ENCODE data around the gene CLEC2D. TPM values are rescaled to one million over a fixed set of nuclear protein-coding genes. Genes with fewer than 3 reads are reported as not detected.

The CLEC2D gene
- total and polyA plus RNA-seq, 10 of the 15 experiments (the other 5 are each of a cell fraction or from before 2014, with no cell fraction given): 4.6 to 29.8 (median 16.0) TPM

DNA sequence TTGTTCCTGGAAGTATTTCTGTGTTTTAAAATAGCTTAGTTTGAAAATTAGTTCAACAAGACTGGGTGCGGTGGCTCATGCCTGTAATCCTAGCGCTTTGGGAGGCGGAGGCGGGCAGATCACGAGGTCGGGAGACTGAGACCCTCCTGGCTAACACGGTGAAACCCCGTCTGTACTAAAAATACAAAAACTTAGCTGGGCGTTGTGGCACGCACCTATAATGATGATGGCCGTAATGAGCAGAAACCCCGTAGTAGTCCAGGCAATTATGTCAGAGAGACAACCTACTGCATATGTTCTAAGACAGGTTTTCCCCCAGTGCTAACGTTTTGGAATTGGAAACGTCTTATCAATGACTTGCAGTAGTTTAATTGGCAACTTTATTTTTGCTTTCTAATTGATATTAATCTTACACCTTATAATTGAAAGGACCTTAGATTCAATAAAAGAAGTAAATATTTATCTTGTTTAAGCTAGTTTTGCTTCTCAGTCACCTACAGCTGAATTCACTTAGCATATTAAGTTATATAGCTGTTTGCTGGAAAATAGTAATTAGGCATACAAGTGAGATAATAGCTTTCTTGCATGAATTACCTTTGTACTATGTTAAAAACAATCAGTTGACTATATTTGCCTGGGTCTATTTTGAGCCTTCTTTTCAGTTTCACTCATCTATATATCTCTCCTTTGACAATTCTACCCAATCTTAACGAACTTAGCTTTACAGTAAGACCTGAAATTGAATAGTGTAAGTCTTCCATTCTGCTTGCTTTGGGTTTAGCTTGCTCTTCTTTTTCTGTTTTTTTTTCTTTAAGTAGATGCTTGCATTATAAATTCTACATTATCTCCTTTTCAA is 47.8 kb downstream of the CLEC2D start:
- ATAC-seq (peak; percentile 67), FAIRE-seq (peak; percentile 76), DNase-seq (ENCODE audit: low read depth, low spot score) (no peak)
- intact Hi-C loops (cut with micrococcal nuclease; ENCODE audit: unreplicated experiment) (loop anchor here (10.0 kb wide), 1 partner anchor 352 kb away; no protein-coding TSS in a partner anchor), in situ Hi-C loops (cut with MboI) (no loop called here)
- H3K4me2 ChIP-seq (ENCODE audit: control insufficient read depth, insufficient read depth): peak overlapping the region; percentile 3
- H3K27ac ChIP-seq (ENCODE audit: control insufficient read depth, insufficient read depth): peak overlapping the region; percentile 29; the same call in 1 of the 2 replicates
- H3K9me3 ChIP-seq (replicated peaks; ENCODE audit: control insufficient read depth, insufficient read depth, low read length): no peaks in the 10 kb centered on the region
- POLR2A ChIA-PET: interaction anchor here (0.6 to 1.5 kb wide), 4 partner anchors 26 to 117 kb away, joined by 3 read pairs; no protein-coding TSS in a partner anchor
- no peak overlapping the region for H3K9ac ChIP-seq (ENCODE audit: control insufficient read depth, insufficient read depth, low read length)
- peaks cover 46% of the 10 kb centered on the region for H3K79me2 ChIP-seq (ENCODE audit: control insufficient read depth, insufficient read depth, low read length)
- no peaks in the 10 kb centered on the region for H3K27me3 ChIP-seq (replicated peaks in 1 of 2; ENCODE audit: control insufficient read depth in 2 of 2, insufficient read depth in 2 of 2, low read length in 1 of 2)
- H2AFZ ChIP-seq (ENCODE audit: control insufficient read depth, low read depth, low read length): no peak overlapping the region
- 36% methylated on average over 15 of the region's 15 CpGs for WGBS (ENCODE audit: insufficient coverage, insufficient replicate concordance, low lambda C conversion rate, missing lambda C conversion rate)
- BruUV-seq (replicated peaks): no TSS peak
- no peaks in the 10 kb centered on the region for H4K20me1 ChIP-seq (ENCODE audit: control insufficient read depth, insufficient read depth)
- peaks cover 80% of the 10 kb centered on the region for H3K4me1 ChIP-seq (ENCODE audit: control insufficient read depth, insufficient read depth, low read length)
- CTCF ChIA-PET: interaction anchor here (0.8 to 2.1 kb wide), 11 partner anchors 8 to 98 kb away, joined by 3 to 18 read pairs (median 3); partner anchors contain the start of gene CLEC2D
- RAD21 ChIA-PET (ENCODE audit: unreplicated experiment): interaction anchor here (0.6 to 2.9 kb wide), 10 partner anchors 9 to 447 kb away, joined by 3 to 18 read pairs (median 4); partner anchors contain the start of genes CD69 and CLEC2D
- H3K36me3 ChIP-seq (ENCODE audit: control insufficient read depth in 2 of 2, insufficient read depth in 2 of 2, low read length in 1 of 2): peaks cover 0 to 7% of the 10 kb centered on the region in 2 experiments; a peak in 2 of 4 replicates
- H3K4me3 ChIP-seq: no peak overlapping the region
- SMC1A ChIA-PET (ENCODE audit: uncharacterized antibody, unreplicated experiment): interaction anchor here (0.6 to 1.7 kb wide), 14 partner anchors 8 to 659 kb away, joined by 3 to 11 read pairs (median 4); partner anchors contain the start of gene CLEC2D
- TF ChIP-seq ESRRA (IDR thresholded peaks at IDR 0.05; ENCODE audit: low read length) (no peak), NFYA (IDR thresholded peaks at IDR 0.05; ENCODE audit: borderline replicate concordance, low read depth, low read length) (no peak), TAF1 (IDR thresholded peaks at IDR 0.05; ENCODE audit: borderline replicate concordance, low read depth, low read length) (no peak), DPF2 (IDR thresholded peaks at IDR 0.05) (0 out of 2 replicates have a peak, but pooled peaks have one; percentile 43), YY1 (IDR thresholded peaks at IDR 0.05; ENCODE audit: low read depth, low read length) (no peak), RB1 (IDR thresholded peaks at IDR 0.05; ENCODE audit: borderline replicate concordance) (no peak), MEF2B (IDR thresholded peaks at IDR 0.05; ENCODE audit: partially characterized antibody, poor library complexity, severe bottlenecking) (peak; percentile 91), BCL3 (IDR thresholded peaks at IDR 0.05; ENCODE audit: borderline replicate concordance, insufficient read depth, low read depth, low read length, poor library complexity, severe bottlenecking) (peak; percentile 4), JUND (IDR thresholded peaks at IDR 0.05; ENCODE audit: low read depth, low read length) (no peak), NR2C1 (IDR thresholded peaks at IDR 0.05) (no peak), CTCF (IDR thresholded peaks at IDR 0.05 in 2 of 3, conservative IDR thresholded peaks at IDR 0.05 in 1 of 3; ENCODE audit: control insufficient read depth in 2 of 3, extremely low read depth in 1 of 3, insufficient read depth in 1 of 3, low read depth in 3 of 3, low read length in 3 of 3) (no peak), ETV6 (conservative IDR thresholded peaks at IDR 0.05 in 1 of 2, IDR thresholded peaks at IDR 0.05 in 1 of 2; ENCODE audit: borderline replicate concordance in 1 of 2, low read depth in 1 of 2) (no peak), SUPT20H (IDR thresholded peaks at IDR 0.05; ENCODE audit: borderline replicate concordance, control insufficient read depth, low read depth, low read length) (no peak), SRF (IDR thresholded peaks at IDR 0.05; ENCODE audit: low read depth in 2 of 2, low read length in 2 of 2) (no peak), RAD21 (IDR thresholded peaks at IDR 0.05; ENCODE audit: insufficient read depth, low read depth, low read length) (no peak), RAD51 (IDR thresholded peaks at IDR 0.05) (no peak), KAT2A (conservative IDR thresholded peaks at IDR 0.05; ENCODE audit: control insufficient read depth, low read depth, low read length) (no peak), EP300 (IDR thresholded peaks at IDR 0.05; ENCODE audit: borderline replicate concordance in 1 of 2, control insufficient read depth in 1 of 2, low read depth in 2 of 2, low read length in 2 of 2) (peak in 1 of 2 experiments; percentile 24; a peak in 1 of 4 replicates), KDM1A (IDR thresholded peaks at IDR 0.05; ENCODE audit: borderline replicate concordance) (no peak)

Measured in GM12878 (cell line).